ENCODE results near the gene BCAM. TPM values are rescaled to one million over a fixed set of nuclear protein-coding genes. Genes with fewer than 3 reads are reported as not detected.

The BCAM gene
- total RNA-seq, 4 donors from 2014 or later: 32.4 to 76.5 (median 56.6) TPM

GRCh38 chr19:44807652-44808462, 1.0 kb upstream of the BCAM start:
- Histone ChIP-seq H3K4me1 (peaks cover 27 to 42% (median 37%) of the 10 kb centered on the region in 4 donors), H3K36me3 (peaks cover 0 to 17% (median 7%) of the 10 kb centered on the region in 4 donors), H3K27me3 (no peaks in the 10 kb centered on the region), H3K27ac (replicated peaks in 1 of 4) (peak overlapping the region; percentile 58 to 82 (median 74)), H3K9me3 (no peaks in the 10 kb centered on the region), H3K4me3 (peak overlapping the region in 3 of 4 donors; percentile 59 to 73 (median 65))
- no peak for DNase-seq (ENCODE audit: extremely low spot score)
- TF ChIP-seq POLR2A (IDR thresholded peaks at IDR 0.05; ENCODE audit: low read depth): no peak
- TF ChIP-seq EP300 (IDR thresholded peaks at IDR 0.05): no peak
- peak; percentile 33 to 45 (median 38) for TF ChIP-seq CTCF (IDR thresholded peaks at IDR 0.05)
- intact Hi-C loops (cut with DNase I): no loop called here
- WGBS: 34% methylated on average over 10 of the region's 14 CpGs

GRCh38 chr19:44809577-44810233, 802 bp downstream of the BCAM start:
- intact Hi-C loops (cut with DNase I): no loop called here

DNA sequence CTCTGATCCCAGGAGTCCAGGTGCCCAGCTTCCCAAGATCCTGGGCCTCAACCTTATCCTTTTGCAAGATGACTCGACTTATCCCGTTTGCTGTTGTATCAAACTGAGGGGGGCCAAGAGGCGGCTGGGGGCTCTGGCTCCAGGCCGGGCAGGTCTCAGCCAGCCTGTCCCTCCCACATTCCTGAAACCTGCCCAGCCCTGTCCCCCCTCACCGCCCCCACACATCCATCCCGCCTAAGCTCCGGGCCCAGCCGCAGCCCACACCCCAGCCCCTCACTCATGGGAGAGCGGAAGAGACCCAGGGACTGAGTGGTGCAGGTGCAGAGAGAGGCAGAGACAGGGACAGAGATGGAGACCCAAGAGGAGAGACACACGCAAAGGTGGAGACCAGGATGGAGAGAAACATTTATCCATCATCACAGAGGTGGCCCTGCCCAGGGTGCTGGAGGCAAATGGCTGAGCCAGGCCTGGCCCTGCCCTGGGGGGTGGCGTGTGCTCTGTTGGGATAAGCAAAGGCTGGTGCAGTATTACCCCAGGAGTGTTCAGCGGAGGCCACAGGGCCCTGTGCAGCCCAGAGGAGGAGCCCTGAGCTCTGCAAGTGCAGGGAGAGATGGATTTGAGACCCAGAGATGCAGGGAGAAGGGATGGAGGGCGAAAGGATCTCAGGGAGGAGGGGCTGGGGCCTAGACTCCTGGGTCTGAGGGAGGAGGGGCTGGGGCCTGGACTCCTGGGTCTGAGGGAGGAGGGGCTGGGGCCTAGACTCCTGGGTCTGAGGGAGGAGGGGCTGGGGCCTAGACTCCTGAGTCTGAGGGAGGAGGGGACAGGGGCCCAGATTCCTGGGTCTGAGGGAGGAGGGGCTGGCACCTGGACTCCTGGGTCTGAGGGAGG, 1.6 kb downstream of the BCAM start:
- peak overlapping the region; percentile 59 to 73 (median 63) for H3K4me3 ChIP-seq
- no peak for TF ChIP-seq CTCF (IDR thresholded peaks at IDR 0.05)
- no peak for TF ChIP-seq POLR2A (IDR thresholded peaks at IDR 0.05; ENCODE audit: low read depth)
- no peak for TF ChIP-seq POLR2AphosphoS5 (IDR thresholded peaks at IDR 0.05)
- no peak for TF ChIP-seq EP300 (IDR thresholded peaks at IDR 0.05)
- 81% methylated on average over 12 of the region's 13 CpGs for WGBS
- DNase-seq (ENCODE audit: extremely low spot score): no peak
- no peaks in the 10 kb centered on the region for H3K9me3 ChIP-seq
- H3K36me3 ChIP-seq: peaks cover 0 to 43% (median 29%) of the 10 kb centered on the region in 4 donors
- intact Hi-C loops (cut with DNase I): no loop called here
- H3K27me3 ChIP-seq: no peaks in the 10 kb centered on the region
- peak overlapping the region in 2 of 4 donors; percentile 12 to 79 for H3K27ac ChIP-seq (replicated peaks in 1 of 4)
- H3K4me1 ChIP-seq: peaks cover 27 to 42% (median 37%) of the 10 kb centered on the region in 4 donors

More at GRCh38 chr19:44809577-44810233, 802 bp downstream of the BCAM start:
- H3K9me3 ChIP-seq: no peaks in the 10 kb centered on the region
- peak overlapping the region; percentile 58 to 82 (median 74) for H3K27ac ChIP-seq (replicated peaks in 1 of 4)
- H3K4me1 ChIP-seq: peaks cover 27 to 42% (median 37%) of the 10 kb centered on the region in 4 donors
- whole genome bisulfite sequencing: 63% methylated on average over 4 of the region's 7 CpGs
- DNase-seq (ENCODE audit: extremely low spot score): no peak
- H3K36me3 ChIP-seq: peaks cover 0 to 35% (median 24%) of the 10 kb centered on the region in 4 donors
- H3K27me3 ChIP-seq: no peaks in the 10 kb centered on the region
- peak overlapping the region; percentile 59 to 73 (median 63) for H3K4me3 ChIP-seq
- TF ChIP-seq EP300 (IDR thresholded peaks at IDR 0.05) (no peak), POLR2A (IDR thresholded peaks at IDR 0.05; ENCODE audit: low read depth) (no peak), CTCF (IDR thresholded peaks at IDR 0.05) (no peak), POLR2AphosphoS5 (IDR thresholded peaks at IDR 0.05) (no peak)

- Histone ChIP-seq H3K27ac (replicated peaks in 1 of 4) (no peak overlapping the region), H3K36me3 (peaks cover 0 to 46% (median 32%) of the 10 kb centered on the region in 4 donors), H3K4me3 (no peak overlapping the region), H3K4me1 (peaks cover 27 to 42% (median 37%) of the 10 kb centered on the region in 4 donors), H3K9me3 (no peaks in the 10 kb centered on the region), H3K27me3 (no peaks in the 10 kb centered on the region)
- no peak for TF ChIP-seq POLR2A (IDR thresholded peaks at IDR 0.05; ENCODE audit: low read depth)
- TF ChIP-seq POLR2AphosphoS5 (IDR thresholded peaks at IDR 0.05): no peak
- TF ChIP-seq CTCF (IDR thresholded peaks at IDR 0.05): no peak
- TF ChIP-seq EP300 (IDR thresholded peaks at IDR 0.05): no peak
- WGBS: 80% methylated on average over 2 of the region's 7 CpGs
- no peak for DNase-seq (ENCODE audit: extremely low spot score)
- intact Hi-C loops (cut with DNase I): no loop called here
These were observed 2.2 kb downstream of the BCAM start for GRCh38 chr19:44811122-44811419.
